Mesendoderm (in vitro differentiated cells): Measurements from ENCODE around the gene KIAA0408.

Experiments
- DNase-seq: peaks from one replicate; pipeline ENCODE4 v3.0.0; 2013
- H2AK5ac ChIP-seq: 2 replicates; pipeline ENCODE4 v1.6.1; 2013; ENCODE audit warnings: low read length, inconsistent platforms
- H2BK120ac ChIP-seq: 2 replicates; pipeline ENCODE4 v1.6.1; 2013; ENCODE audit warnings: low read depth, mild to moderate bottlenecking, low read length, moderate library complexity, mixed read lengths
- H2BK15ac ChIP-seq: replicated peaks from 2 replicates; pipeline ENCODE4 v1.6.1; 2013; ENCODE audit warnings: low read depth, mild to moderate bottlenecking, moderate library complexity
- H2BK5ac ChIP-seq: 2 replicates; pipeline ENCODE4 v1.6.1; 2013; ENCODE audit warnings: low read length, inconsistent platforms
- H3K18ac ChIP-seq: 2 replicates; pipeline ENCODE4 v1.6.1; 2013; ENCODE audit warnings: mild to moderate bottlenecking, low read length, mixed read lengths
- H3K23ac ChIP-seq: one replicate; pipeline ENCODE4 v1.6.1; 2013; ENCODE audit warnings: low read length
- H3K27ac ChIP-seq: 2 replicates; pipeline ENCODE4 v1.5.1; 2013; ENCODE audit warnings: low read depth, mild to moderate bottlenecking, inconsistent platforms, low read length, moderate library complexity
- H3K27me3 ChIP-seq: 2 replicates; pipeline ENCODE4 v1.6.1; 2013; ENCODE audit warnings: low read length, control low read depth, mild to moderate bottlenecking, inconsistent platforms; ENCODE audit not compliant: insufficient read depth, poor library complexity
- H3K36me3 ChIP-seq: 2 replicates; pipeline ENCODE4 v1.6.1; 2013; ENCODE audit warnings: low read length, inconsistent platforms; ENCODE audit not compliant: control insufficient read depth, insufficient read depth
- H3K4ac ChIP-seq: one replicate; pipeline ENCODE4 v1.6.1; 2013; ENCODE audit warnings: low read depth, mild to moderate bottlenecking, low read length, moderate library complexity
- H3K4me1 ChIP-seq: 2 replicates; pipeline ENCODE4 v1.6.1; 2013; ENCODE audit warnings: low read depth, low read length, inconsistent platforms; ENCODE audit not compliant: control insufficient read depth
- H3K4me2 ChIP-seq: 2 replicates; pipeline ENCODE4 v1.6.1; 2013; ENCODE audit warnings: low read length
- H3K4me3 ChIP-seq: 2 replicates; pipeline ENCODE4 v1.5.1; 2013; ENCODE audit warnings: mild to moderate bottlenecking, low read length
- H3K56ac ChIP-seq: one replicate; pipeline ENCODE4 v1.6.1; 2013; ENCODE audit warnings: low read length
- H3K79me1 ChIP-seq: 2 replicates; pipeline ENCODE4 v1.6.1; 2013; ENCODE audit warnings: low read length, inconsistent platforms
- H3K79me2 ChIP-seq: 2 replicates; pipeline ENCODE4 v1.6.1; 2013; ENCODE audit warnings: mild to moderate bottlenecking, low read length; ENCODE audit not compliant: control insufficient read depth, insufficient read depth
- H3K9ac ChIP-seq: 2 replicates; pipeline ENCODE4 v1.6.1; 2013; ENCODE audit warnings: low read length, inconsistent platforms
- H4K5ac ChIP-seq: one replicate; pipeline ENCODE4 v1.6.1; 2013; ENCODE audit warnings: low read length
- H4K8ac ChIP-seq: one replicate; pipeline ENCODE4 v1.6.1; 2013; ENCODE audit warnings: low read depth, mild to moderate bottlenecking, control low read depth, low read length, moderate library complexity
- WGBS: extraction: QIAGEN DNeasy Blood & Tissue Kit; methylation state at CpG from one replicate; pipeline ENCODE4 v1.1.7; 2013; ENCODE audit warnings: low lambda C conversion rate, missing lambda C conversion rate; ENCODE audit not compliant: insufficient coverage; ENCODE audit errors: extremely low coverage; 5-methylcytosine and 5-hydroxymethylcytosine counted together

KIAA0408 gene

DNA sequence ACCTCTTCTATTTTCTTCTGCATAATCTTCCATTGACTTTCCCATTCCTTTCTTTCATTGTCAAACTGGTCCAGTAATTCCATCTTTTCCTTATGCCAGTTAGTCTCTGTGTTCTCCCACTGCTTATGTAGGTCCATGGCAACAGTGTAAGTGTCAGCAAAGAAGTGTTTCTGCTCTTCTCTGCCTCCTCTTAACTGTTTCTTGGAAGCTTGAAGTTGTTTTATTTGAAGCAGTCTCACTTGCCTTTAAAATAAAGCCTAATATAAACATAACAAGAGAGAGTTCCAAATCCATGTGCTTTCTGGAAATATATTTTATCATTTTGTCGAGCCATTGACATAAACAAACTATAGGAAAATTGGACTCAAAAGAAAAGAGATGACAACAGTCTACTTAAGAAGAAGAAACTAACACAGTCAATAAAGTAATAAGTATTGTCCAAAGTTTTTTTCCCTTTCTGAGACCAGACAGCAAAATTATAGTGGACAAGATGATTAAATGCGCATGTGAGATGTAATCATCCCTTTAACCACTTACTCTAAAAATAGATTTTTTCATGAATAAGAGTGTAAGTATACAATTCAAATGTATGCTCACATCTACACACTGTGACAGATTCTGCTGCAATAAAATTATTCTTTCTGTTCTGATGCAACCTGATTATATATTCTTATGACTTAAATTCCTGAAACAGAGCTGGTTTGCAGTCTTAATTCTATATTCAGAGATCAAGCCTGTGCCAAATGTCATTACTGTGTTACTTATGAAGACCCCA lies 5.2 kb downstream of the KIAA0408 start:
- no peak overlapping the region for H3K9ac ChIP-seq
- H4K8ac ChIP-seq = no peak overlapping the region
- H2AK5ac ChIP-seq = no peak overlapping the region
- no peaks in the 10 kb centered on the region for H3K27me3 ChIP-seq
- H2BK120ac ChIP-seq = no peak overlapping the region
- no peak overlapping the region for H3K4ac ChIP-seq
- H3K4me3 ChIP-seq = no peak overlapping the region
- H4K5ac ChIP-seq = no peak overlapping the region
- no peaks in the 10 kb centered on the region for H3K79me2 ChIP-seq
- WGBS = no CpG with 5 or more reads among the region's 2 CpGs
- no peaks in the 10 kb centered on the region for H3K4me1 ChIP-seq
- H3K23ac ChIP-seq = no peak overlapping the region
- no peaks in the 10 kb centered on the region for H3K79me1 ChIP-seq
- H3K18ac ChIP-seq = no peak overlapping the region
- no peak overlapping the region for H3K4me2 ChIP-seq
- no peak overlapping the region for H3K56ac ChIP-seq
- no peak overlapping the region for H2BK5ac ChIP-seq
- H2BK15ac ChIP-seq = no peak overlapping the region
- no peak for DNase-seq
- H3K36me3 ChIP-seq = no peaks in the 10 kb centered on the region
- no peak overlapping the region for H3K27ac ChIP-seq

DNA sequence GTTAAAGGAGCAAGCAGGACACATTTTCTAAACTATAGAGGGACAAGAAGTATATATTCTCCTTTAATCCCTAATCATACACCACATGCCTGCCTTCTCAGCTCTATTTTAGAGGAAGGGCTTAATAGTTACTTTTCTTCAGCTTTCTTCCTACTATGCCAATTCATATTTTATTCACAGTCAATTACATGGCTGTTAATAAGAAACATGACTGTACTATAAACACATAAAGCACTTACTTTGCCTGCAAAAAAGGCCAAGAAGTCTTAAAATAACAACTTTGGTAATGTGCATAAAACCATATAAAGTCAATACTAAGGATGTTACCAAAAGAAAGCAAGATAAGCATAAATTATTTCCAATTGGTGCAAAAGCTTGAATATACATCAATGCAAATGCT lies 6.4 kb downstream of the KIAA0408 start:
- H3K27me3 ChIP-seq = no peaks in the 10 kb centered on the region
- no peak overlapping the region for H3K23ac ChIP-seq
- no peak overlapping the region for H3K4me3 ChIP-seq
- no peak for DNase-seq
- H3K79me2 ChIP-seq = no peaks in the 10 kb centered on the region
- H2BK5ac ChIP-seq = no peak overlapping the region
- H2BK15ac ChIP-seq = no peak overlapping the region
- H4K8ac ChIP-seq = no peak overlapping the region
- H3K56ac ChIP-seq = no peak overlapping the region
- H3K4me2 ChIP-seq = no peak overlapping the region
- no peak overlapping the region for H3K18ac ChIP-seq
- H3K79me1 ChIP-seq = no peaks in the 10 kb centered on the region
- H3K4me1 ChIP-seq = no peaks in the 10 kb centered on the region
- H2AK5ac ChIP-seq = no peak overlapping the region
- H3K27ac ChIP-seq = no peak overlapping the region
- H4K5ac ChIP-seq = no peak overlapping the region
- H3K4ac ChIP-seq = no peak overlapping the region
- no peak overlapping the region for H3K9ac ChIP-seq
- H2BK120ac ChIP-seq = no peak overlapping the region
- no peaks in the 10 kb centered on the region for H3K36me3 ChIP-seq

DNA sequence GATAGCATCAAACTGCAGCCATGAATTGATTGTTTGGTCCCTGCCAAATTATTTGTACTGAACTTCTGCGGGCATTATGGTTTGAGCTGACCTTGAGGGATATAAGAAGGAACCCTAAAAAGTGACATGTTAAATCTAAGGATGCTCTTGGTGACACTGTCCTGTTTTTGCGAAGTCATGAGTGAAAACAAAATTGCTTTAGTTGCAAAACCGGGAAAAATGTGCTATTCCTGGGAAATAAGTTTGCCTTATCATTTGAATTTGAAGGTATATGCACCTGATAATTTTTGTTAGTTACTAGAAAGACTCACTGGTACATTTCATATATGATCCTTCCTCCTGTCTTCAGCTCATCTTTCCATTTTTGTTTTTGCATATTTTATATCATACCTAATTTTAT lies 7.8 kb downstream of the KIAA0408 start:
- Histone ChIP-seq H2BK120ac (no peak overlapping the region), H3K4me2 (no peak overlapping the region), H3K56ac (no peak overlapping the region), H3K23ac (no peak overlapping the region), H2AK5ac (no peak overlapping the region), H2BK5ac (no peak overlapping the region), H3K27me3 (no peaks in the 10 kb centered on the region), H2BK15ac (no peak overlapping the region), H3K18ac (no peak overlapping the region), H3K4me3 (no peak overlapping the region), H3K36me3 (peaks cover 2% of the 10 kb centered on the region), H3K4me1 (no peaks in the 10 kb centered on the region), H3K79me1 (no peaks in the 10 kb centered on the region), H3K27ac (no peak overlapping the region), H4K8ac (no peak overlapping the region), H3K9ac (no peak overlapping the region), H3K79me2 (no peaks in the 10 kb centered on the region), H4K5ac (no peak overlapping the region), H3K4ac (no peak overlapping the region)
- no peak for DNase-seq
- no CpG with 5 or more reads among the region's 3 CpGs for WGBS

DNA sequence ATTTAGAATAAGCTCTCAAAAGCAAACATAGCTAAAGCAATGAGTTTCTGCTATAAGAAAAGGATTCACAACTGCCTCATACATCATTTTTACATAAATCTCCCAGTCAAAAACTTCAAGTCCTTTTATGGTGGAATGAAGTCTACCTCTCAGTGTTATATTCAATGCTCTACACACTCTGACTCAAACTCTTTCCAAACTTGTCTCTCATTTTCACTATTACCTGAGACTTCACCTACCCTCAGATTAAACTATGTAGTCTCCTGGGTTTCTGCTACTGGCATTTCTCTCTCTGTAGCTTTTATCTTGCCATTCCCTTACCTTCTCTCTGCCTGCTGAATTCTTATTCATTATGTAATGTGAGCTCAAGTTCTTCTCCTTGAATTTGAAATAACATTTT lies 11.4 kb downstream of the KIAA0408 start:
- no peak overlapping the region for H2BK120ac ChIP-seq
- H3K4ac ChIP-seq = no peak overlapping the region
- H3K4me1 ChIP-seq = no peaks in the 10 kb centered on the region
- DNase-seq = no peak
- no peaks in the 10 kb centered on the region for H3K79me1 ChIP-seq
- no peak overlapping the region for H4K8ac ChIP-seq
- no peak overlapping the region for H3K56ac ChIP-seq
- no peak overlapping the region for H4K5ac ChIP-seq
- no peaks in the 10 kb centered on the region for H3K27me3 ChIP-seq
- H2AK5ac ChIP-seq = no peak overlapping the region
- H2BK5ac ChIP-seq = no peak overlapping the region
- no peak overlapping the region for H3K9ac ChIP-seq
- H3K79me2 ChIP-seq = no peaks in the 10 kb centered on the region
- no peak overlapping the region for H3K27ac ChIP-seq
- no peak overlapping the region for H2BK15ac ChIP-seq
- H3K4me2 ChIP-seq = no peak overlapping the region
- no peak overlapping the region for H3K23ac ChIP-seq
- no peak overlapping the region for H3K4me3 ChIP-seq
- H3K18ac ChIP-seq = no peak overlapping the region
- peaks cover 2% of the 10 kb centered on the region for H3K36me3 ChIP-seq

GRCh38 chr6:127446356-127446755 lies 12.8 kb downstream of the KIAA0408 start:
- no peaks in the 10 kb centered on the region for H3K4me1 ChIP-seq
- no peak overlapping the region for H4K5ac ChIP-seq
- no peak overlapping the region for H3K18ac ChIP-seq
- H3K36me3 ChIP-seq = peaks cover 2% of the 10 kb centered on the region
- no peak overlapping the region for H3K4me3 ChIP-seq
- WGBS = no CpG with 5 or more reads among the region's 7 CpGs
- no peak overlapping the region for H2BK5ac ChIP-seq
- no peak overlapping the region for H2AK5ac ChIP-seq
- no peaks in the 10 kb centered on the region for H3K79me1 ChIP-seq
- no peak for DNase-seq
- no peak overlapping the region for H3K23ac ChIP-seq
- H3K27ac ChIP-seq = no peak overlapping the region
- H4K8ac ChIP-seq = no peak overlapping the region
- no peaks in the 10 kb centered on the region for H3K79me2 ChIP-seq
- no peak overlapping the region for H3K4ac ChIP-seq
- H3K56ac ChIP-seq = no peak overlapping the region
- H3K9ac ChIP-seq = no peak overlapping the region
- no peak overlapping the region for H2BK120ac ChIP-seq
- no peak overlapping the region for H2BK15ac ChIP-seq
- H3K27me3 ChIP-seq = no peaks in the 10 kb centered on the region
- no peak overlapping the region for H3K4me2 ChIP-seq

DNA sequence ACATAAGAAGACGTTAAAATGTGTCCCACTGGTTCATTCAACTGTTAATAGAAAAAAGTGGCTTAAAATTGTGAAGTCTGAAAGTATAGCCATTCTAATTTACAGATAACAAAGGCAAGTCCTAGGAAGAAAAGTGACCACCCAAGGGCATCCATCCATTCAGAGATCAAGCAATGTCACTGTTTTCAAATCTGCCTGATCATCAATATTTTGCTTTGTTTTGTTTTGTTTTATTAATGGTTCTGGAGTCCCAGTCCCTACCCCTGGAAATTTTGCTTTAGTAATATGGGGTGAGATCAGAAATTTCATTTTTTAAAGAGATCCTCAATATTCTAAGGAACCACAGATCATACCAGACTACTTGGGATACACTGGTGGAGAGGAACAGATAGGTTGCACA lies 17.3 kb downstream of the KIAA0408 start:
- H4K8ac ChIP-seq = no peak overlapping the region
- H3K36me3 ChIP-seq = peaks cover 2% of the 10 kb centered on the region
- no peaks in the 10 kb centered on the region for H3K79me2 ChIP-seq
- no CpG with 5 or more reads among the region's 1 CpG for WGBS
- H2BK5ac ChIP-seq = no peak overlapping the region
- no peak overlapping the region for H3K9ac ChIP-seq
- no peak for DNase-seq
- H3K4me3 ChIP-seq = no peak overlapping the region
- H3K27me3 ChIP-seq = no peaks in the 10 kb centered on the region
- no peaks in the 10 kb centered on the region for H3K79me1 ChIP-seq
- H3K23ac ChIP-seq = no peak overlapping the region
- no peak overlapping the region for H3K18ac ChIP-seq
- H3K4ac ChIP-seq = no peak overlapping the region
- H3K27ac ChIP-seq = no peak overlapping the region
- H2AK5ac ChIP-seq = no peak overlapping the region
- no peak overlapping the region for H4K5ac ChIP-seq
- H2BK15ac ChIP-seq = no peak overlapping the region
- H3K4me1 ChIP-seq = no peaks in the 10 kb centered on the region
- H3K56ac ChIP-seq = no peak overlapping the region
- no peak overlapping the region for H3K4me2 ChIP-seq
- no peak overlapping the region for H2BK120ac ChIP-seq
